Activated CD8-positive, alpha-beta memory T cell treated with anti-CD3 and anti-CD28 coated beads, Interleukin-2, amount 10 ng/mL, durations not matched to agents 7 days and 5 days (primary cell): ENCODE results near the gene NPTXR. TPM values are rescaled to one million over a fixed set of nuclear protein-coding genes. Genes with fewer than 3 reads are reported as not detected.

Experiments used
- ATAC-seq: fragments of 150-1000 bp; cut with Tn5 transposase; one replicate; pipeline ENCODE4 v1.10.0; 2021; ENCODE audit warnings: moderate library complexity
- CTCF ChIA-PET: fragments of 350-600 bp; sonication (Branson Sonifier 250); formaldehyde crosslinking; loops from one replicate; lab custom pipeline; 2021; ENCODE audit warnings: antibody characterized with exemption; lab: Charles Lee
- DNase-seq: peaks from one replicate; pipeline ENCODE4 v3.0.0-alpha.2; 2020
- H3K27ac Mint-ChIP-seq: one replicate; pipeline ENCODE4 v1.8.0; 2021; ENCODE audit warnings: mild to moderate bottlenecking, mixed read lengths
- H3K27me3 Mint-ChIP-seq: one replicate; pipeline ENCODE4 v1.8.0; 2021; ENCODE audit warnings: mixed read lengths
- H3K36me3 Mint-ChIP-seq: one replicate; pipeline ENCODE4 v1.8.0; 2021; ENCODE audit warnings: mild to moderate bottlenecking, mixed read lengths
- H3K4me1 Mint-ChIP-seq: one replicate; pipeline ENCODE4 v1.8.0; 2021; ENCODE audit warnings: mixed read lengths
- H3K4me3 Mint-ChIP-seq: one replicate; pipeline ENCODE4 v1.8.0; 2021; ENCODE audit warnings: mild to moderate bottlenecking, moderate library complexity, mixed read lengths
- H3K9me3 Mint-ChIP-seq: one replicate; pipeline ENCODE4 v1.8.0; 2022; ENCODE audit warnings: low read depth, mixed read lengths
- total RNA-seq, 2 experiments: library from RNA; stranded (reverse); gene quantifications; one replicate each; pipeline ENCODE4 v1.2.3, GENCODE V29; 2021

The NPTXR gene
- total RNA-seq, 2 experiments from 2014 or later = 0.96 to 2.4 TPM

DNA sequence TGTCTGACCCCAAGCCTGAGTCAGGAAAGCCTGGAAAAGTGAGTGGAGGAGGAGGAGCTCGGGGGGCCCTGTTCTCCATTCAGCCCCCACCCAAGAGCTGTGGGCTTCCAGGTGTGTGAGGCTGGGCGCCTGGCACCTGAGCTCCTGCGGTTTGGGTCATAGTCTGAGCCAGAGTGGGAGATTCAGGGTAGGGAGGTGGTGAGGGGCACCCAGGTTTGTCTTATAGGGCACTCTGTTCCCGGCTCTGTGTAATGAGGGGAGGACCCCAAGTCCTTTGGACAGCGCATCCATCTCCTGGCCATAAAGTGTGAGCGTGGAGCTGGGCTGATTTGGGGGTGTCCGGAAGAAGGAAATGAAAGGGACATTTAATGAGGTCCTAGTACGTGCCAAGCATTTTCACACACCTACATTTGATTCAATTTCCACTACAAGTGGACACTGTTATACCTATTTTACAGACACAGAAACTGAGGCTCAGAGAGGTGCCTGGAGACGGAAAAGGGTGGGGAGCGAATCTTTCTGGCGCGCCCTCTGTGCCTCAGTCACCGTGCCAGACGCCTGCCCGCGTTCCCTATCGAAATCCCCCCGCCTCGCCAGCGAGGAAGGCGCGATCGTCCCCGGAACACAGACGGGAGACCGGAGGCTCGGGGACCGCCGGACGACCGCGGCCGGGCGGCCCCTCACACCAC, 1.2 kb downstream of the NPTXR start:
- Mint-ChIP-seq H3K4me3 (peak overlapping the region; percentile 60), H3K36me3 (no peaks in the 10 kb centered on the region), H3K27ac (no peak overlapping the region), H3K9me3 (no peaks in the 10 kb centered on the region), H3K27me3 (peaks cover 59% of the 10 kb centered on the region), H3K4me1 (peaks cover 10% of the 10 kb centered on the region)
- DNase-seq (no peak), ATAC-seq (no peak)
- CTCF ChIA-PET = interaction anchor here (0.5 to 3.7 kb wide), 8 partner anchors 19 to 270 kb away, joined by 3 to 29 read pairs (median 4); no protein-coding TSS in a partner anchor

DNA sequence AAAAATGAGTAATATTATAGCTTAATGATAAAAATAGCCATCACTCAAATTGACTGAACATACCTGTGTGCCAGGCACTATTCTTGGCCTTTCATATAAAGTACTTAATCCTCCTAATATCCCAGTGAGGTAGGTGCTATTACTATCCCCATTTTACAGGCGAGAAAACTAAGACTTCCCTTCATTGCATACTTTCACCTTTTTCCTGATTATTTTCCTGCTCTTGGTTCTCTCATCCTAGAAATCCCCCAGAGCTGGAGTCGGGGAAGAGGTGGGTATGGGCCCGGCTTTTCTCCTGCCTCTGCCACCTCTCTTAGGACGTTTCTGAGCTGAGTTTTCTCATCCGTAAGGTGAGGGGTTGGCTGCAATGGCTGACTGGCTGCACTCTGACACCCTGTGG, 2.2 kb downstream of the NPTXR start:
- no peaks in the 10 kb centered on the region for H3K36me3 Mint-ChIP-seq
- ATAC-seq = no peak
- H3K4me3 Mint-ChIP-seq = no peak overlapping the region
- no peak overlapping the region for H3K27ac Mint-ChIP-seq
- peaks cover 49% of the 10 kb centered on the region for H3K27me3 Mint-ChIP-seq
- no peak for DNase-seq
- CTCF ChIA-PET = interaction anchor here (3.7 kb wide), 1 partner anchor 73 kb away, joined by 29 read pairs; no protein-coding TSS in a partner anchor
- H3K9me3 Mint-ChIP-seq = no peaks in the 10 kb centered on the region
- peaks cover 10% of the 10 kb centered on the region for H3K4me1 Mint-ChIP-seq

DNA sequence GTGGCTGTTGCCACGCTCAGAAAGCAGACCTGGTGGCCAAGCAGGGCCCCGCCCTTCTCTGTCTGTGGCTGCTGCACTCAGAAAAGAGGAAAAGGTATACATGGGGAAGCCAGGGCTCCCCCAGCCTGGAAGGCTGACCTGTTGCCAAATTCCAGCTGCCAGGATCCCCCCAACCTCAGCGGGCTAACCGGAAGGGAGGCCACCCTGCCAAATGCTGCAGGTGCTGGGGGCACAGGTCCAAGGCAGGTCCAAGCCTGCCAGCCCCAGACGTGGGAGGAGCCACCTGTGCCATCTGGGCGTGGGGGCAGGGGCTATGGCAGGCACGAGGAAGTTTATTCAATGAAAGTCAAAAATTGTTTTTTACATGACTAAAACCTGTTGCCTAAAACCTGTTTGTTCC, 2.6 kb downstream of the NPTXR start:
- Mint-ChIP-seq H3K36me3 (no peaks in the 10 kb centered on the region), H3K9me3 (no peaks in the 10 kb centered on the region), H3K27ac (no peak overlapping the region), H3K27me3 (peaks cover 46% of the 10 kb centered on the region), H3K4me1 (peaks cover 10% of the 10 kb centered on the region), H3K4me3 (no peak overlapping the region)
- DNase-seq (no peak), ATAC-seq (no peak)
- CTCF ChIA-PET = interaction anchor here (3.7 kb wide), 1 partner anchor 73 kb away, joined by 29 read pairs; no protein-coding TSS in a partner anchor

DNA sequence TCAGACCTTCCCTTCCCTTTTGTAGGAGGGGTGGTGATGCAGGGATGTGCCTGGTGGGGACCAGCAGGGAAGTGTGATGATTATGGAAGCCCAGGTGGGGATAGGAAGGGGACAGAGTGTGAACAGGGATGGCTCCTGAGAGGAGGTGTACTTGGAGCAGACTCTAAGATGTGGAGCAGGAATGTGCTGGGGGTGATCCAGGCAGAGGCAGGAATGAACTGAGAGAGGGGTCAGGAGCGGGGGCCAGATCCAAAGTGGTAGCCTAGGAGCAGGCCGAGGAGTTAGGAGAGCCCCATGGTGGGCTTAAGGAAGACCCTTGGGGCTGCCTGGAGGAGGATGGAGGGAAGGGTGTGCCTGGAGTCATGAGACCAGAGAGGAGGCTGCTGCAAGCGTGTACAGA, 3.7 kb downstream of the NPTXR start:
- H3K4me3 Mint-ChIP-seq = no peak overlapping the region
- CTCF ChIA-PET = interaction anchor here (0.7 kb wide), 1 partner anchor 28 kb away, joined by 3 read pairs; no protein-coding TSS in a partner anchor
- peaks cover 10% of the 10 kb centered on the region for H3K4me1 Mint-ChIP-seq
- DNase-seq = no peak
- no peaks in the 10 kb centered on the region for H3K9me3 Mint-ChIP-seq
- no peak for ATAC-seq
- no peaks in the 10 kb centered on the region for H3K36me3 Mint-ChIP-seq
- peaks cover 41% of the 10 kb centered on the region for H3K27me3 Mint-ChIP-seq
- no peak overlapping the region for H3K27ac Mint-ChIP-seq

DNA sequence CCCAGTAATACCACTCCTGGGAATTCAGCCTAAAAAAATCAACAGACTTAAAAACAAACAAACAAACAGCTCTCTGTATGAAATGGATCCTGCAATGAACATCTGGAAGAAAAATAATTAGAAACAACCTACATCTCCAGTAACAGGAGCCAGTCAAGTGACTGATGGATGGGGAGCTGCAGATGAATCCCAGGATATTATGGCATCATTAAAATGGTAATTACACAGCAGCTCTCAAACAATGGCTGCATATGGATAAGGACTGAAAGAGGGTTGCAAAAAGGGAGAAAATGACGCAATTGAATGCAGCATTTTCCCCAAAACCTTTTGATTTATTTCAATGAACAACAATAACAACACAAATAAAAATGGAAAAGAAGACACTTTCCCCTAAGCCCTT, 4.1 kb downstream of the NPTXR start:
- peaks cover 38% of the 10 kb centered on the region for H3K27me3 Mint-ChIP-seq
- H3K9me3 Mint-ChIP-seq = no peaks in the 10 kb centered on the region
- H3K4me1 Mint-ChIP-seq = peaks cover 10% of the 10 kb centered on the region
- H3K27ac Mint-ChIP-seq = no peak overlapping the region
- no peaks in the 10 kb centered on the region for H3K36me3 Mint-ChIP-seq
- CTCF ChIA-PET = interaction anchor here (0.7 kb wide), 1 partner anchor 28 kb away, joined by 3 read pairs; no protein-coding TSS in a partner anchor
- DNase-seq (no peak), ATAC-seq (no peak)
- no peak overlapping the region for H3K4me3 Mint-ChIP-seq

DNA sequence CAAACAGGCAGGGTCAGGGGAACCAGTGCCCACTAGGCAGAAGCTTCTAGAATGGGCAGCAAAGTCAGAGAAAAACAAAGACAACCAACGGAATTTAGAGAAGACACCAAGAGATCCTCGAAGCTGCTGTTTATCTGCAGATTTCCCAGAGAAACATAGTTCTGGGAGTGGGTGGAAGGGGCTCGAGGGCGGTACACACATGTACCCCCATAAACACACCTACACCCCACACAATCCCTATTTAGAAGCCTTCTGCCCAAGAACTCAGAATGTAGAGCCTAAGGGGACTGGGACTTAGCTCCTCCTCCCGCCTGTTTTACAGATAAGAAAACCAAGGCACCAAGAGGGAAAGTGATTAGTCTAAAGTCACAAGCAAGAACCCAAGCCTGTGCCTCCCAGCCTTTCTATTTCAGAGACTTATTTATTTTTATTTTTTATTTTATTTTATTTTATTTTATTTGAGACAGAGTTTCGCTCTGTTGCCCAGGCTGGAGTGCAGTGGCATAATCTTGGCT, 6.4 kb downstream of the NPTXR start:
- no peaks in the 10 kb centered on the region for H3K9me3 Mint-ChIP-seq
- H3K27ac Mint-ChIP-seq = no peak overlapping the region
- H3K4me3 Mint-ChIP-seq = no peak overlapping the region
- no peaks in the 10 kb centered on the region for H3K36me3 Mint-ChIP-seq
- H3K27me3 Mint-ChIP-seq = peaks cover 28% of the 10 kb centered on the region
- ATAC-seq (no peak), DNase-seq (no peak)
- H3K4me1 Mint-ChIP-seq = peaks cover 4% of the 10 kb centered on the region
- CTCF ChIA-PET = interaction anchor here (1.0 kb wide), 1 partner anchor 68 kb away, joined by 3 read pairs; no protein-coding TSS in a partner anchor

DNA sequence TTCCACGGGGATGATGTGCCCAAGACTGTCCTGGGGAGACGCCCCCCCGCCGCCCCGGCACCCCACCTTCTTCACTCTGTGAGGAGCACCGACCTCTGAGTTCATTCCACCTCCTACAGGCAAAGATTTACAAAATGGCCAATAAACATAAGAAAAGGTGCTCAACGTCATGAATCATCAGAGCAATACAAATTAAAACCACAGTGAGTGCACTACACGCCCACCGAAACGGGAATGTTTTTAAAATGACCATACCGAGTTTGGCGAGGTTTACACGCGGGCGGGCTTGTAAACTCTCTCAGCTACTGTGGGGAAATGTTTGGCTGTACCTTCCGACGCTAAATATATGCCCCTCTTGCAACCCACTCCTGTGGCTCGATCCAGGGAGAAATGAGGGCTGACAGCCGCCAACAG, 7.9 kb downstream of the NPTXR start:
- CTCF ChIA-PET = no interaction called here
- H3K4me3 Mint-ChIP-seq = no peak overlapping the region

DNA sequence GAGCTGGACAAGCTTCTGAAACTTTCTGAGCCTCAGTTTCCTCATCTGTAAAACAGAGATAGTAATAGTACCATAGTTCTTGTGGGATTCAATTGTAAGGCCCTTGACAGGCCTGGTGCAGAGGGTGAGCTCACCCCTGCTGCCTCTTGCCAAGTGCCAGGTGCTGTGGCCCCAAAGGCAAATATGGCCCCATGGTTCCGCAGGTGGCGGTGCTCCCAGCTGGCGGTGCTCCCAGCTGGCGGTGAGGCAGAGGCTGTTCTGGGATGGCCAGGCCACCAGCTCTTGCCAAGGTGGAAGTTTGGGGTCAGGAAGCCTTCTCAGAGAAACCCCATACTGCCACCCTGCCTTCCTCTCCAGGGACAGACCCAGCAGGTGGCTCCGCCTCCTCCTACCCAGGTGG, 8.8 kb downstream of the NPTXR start:
- ATAC-seq = no peak
- DNase-seq = no peak
- no peaks in the 10 kb centered on the region for H3K36me3 Mint-ChIP-seq
- no peaks in the 10 kb centered on the region for H3K4me1 Mint-ChIP-seq
- CTCF ChIA-PET = no interaction called here
- H3K4me3 Mint-ChIP-seq = no peak overlapping the region
- peaks cover 5% of the 10 kb centered on the region for H3K27me3 Mint-ChIP-seq
- no peak overlapping the region for H3K27ac Mint-ChIP-seq
- H3K9me3 Mint-ChIP-seq = no peaks in the 10 kb centered on the region

More for the DNA sequence above, 7.9 kb downstream of the NPTXR start:
- DNase-seq (no peak), ATAC-seq (no peak)
- peaks cover 14% of the 10 kb centered on the region for H3K27me3 Mint-ChIP-seq
- H3K4me1 Mint-ChIP-seq = no peaks in the 10 kb centered on the region
- no peaks in the 10 kb centered on the region for H3K36me3 Mint-ChIP-seq
- no peaks in the 10 kb centered on the region for H3K9me3 Mint-ChIP-seq
- H3K27ac Mint-ChIP-seq = no peak overlapping the region

DNA sequence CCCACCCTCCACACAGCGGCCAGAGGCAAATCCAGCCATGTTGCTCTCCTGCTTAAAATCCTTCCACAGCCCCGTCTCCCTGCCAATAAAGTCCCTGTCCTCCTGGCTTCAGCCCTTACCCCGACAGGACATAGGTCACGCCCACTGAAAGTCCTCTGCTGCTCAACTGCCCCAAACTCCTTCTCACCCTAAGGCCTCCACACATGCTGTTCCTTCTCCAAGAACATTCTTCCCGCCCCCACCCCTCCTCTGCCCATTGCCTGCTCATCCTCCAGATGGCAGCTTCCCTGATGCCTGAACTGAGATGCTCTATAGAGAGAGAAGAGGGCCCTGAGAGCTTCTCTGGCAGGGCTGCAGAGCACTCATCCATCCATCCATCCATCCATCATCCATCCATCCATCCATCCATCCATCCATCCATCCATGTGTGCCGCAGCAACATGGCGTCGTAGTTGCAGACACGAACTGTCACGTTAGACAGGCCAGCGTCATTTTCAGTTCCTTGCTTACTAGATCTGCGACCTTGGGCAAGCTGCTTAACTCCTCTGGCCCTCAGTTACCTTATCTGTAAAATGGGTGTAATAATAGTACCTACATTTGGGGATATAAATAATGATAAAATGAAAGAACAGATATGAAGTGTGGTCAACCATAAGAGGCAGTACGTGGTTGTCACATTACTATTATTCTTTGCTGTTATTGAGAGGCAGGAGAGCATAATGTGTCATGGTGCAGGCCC, 9.4 kb downstream of the NPTXR start:
- H3K27ac Mint-ChIP-seq = no peak overlapping the region
- ATAC-seq = no peak
- no peaks in the 10 kb centered on the region for H3K9me3 Mint-ChIP-seq
- CTCF ChIA-PET = interaction anchor here (1.0 kb wide), 1 partner anchor 34 kb away, joined by 3 read pairs; no protein-coding TSS in a partner anchor
- no peaks in the 10 kb centered on the region for H3K4me1 Mint-ChIP-seq
- no peak overlapping the region for H3K4me3 Mint-ChIP-seq
- H3K36me3 Mint-ChIP-seq = no peaks in the 10 kb centered on the region
- no peak for DNase-seq
- no peaks in the 10 kb centered on the region for H3K27me3 Mint-ChIP-seq

DNA sequence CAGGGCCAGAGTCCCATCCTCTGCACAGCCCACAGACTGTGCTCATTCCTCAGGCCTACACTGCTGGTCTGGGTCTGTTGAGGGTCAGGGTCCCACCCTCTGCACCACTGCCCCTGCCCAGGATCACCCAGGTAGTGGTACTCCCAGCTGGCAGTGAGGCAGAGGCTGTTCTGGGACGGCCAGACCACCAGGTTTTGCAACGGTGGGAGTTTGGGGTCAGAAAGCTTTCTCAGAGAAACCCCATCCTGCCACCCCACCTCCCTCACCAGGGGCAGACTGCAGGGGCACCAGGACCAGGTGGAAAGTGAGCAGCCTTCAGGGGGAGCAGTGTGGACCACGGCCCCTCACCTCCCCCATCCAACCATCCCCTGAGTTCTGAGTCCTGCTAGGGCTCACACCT, 10.8 kb downstream of the NPTXR start:
- Mint-ChIP-seq H3K4me1 (no peaks in the 10 kb centered on the region), H3K4me3 (no peak overlapping the region), H3K27ac (no peak overlapping the region), H3K9me3 (no peaks in the 10 kb centered on the region), H3K36me3 (no peaks in the 10 kb centered on the region), H3K27me3 (no peaks in the 10 kb centered on the region)
- DNase-seq (no peak), ATAC-seq (no peak)
- CTCF ChIA-PET = interaction anchor here (0.7 to 1.0 kb wide), 2 partner anchors 36 to 37 kb away, joined by 3 read pairs; no protein-coding TSS in a partner anchor

DNA sequence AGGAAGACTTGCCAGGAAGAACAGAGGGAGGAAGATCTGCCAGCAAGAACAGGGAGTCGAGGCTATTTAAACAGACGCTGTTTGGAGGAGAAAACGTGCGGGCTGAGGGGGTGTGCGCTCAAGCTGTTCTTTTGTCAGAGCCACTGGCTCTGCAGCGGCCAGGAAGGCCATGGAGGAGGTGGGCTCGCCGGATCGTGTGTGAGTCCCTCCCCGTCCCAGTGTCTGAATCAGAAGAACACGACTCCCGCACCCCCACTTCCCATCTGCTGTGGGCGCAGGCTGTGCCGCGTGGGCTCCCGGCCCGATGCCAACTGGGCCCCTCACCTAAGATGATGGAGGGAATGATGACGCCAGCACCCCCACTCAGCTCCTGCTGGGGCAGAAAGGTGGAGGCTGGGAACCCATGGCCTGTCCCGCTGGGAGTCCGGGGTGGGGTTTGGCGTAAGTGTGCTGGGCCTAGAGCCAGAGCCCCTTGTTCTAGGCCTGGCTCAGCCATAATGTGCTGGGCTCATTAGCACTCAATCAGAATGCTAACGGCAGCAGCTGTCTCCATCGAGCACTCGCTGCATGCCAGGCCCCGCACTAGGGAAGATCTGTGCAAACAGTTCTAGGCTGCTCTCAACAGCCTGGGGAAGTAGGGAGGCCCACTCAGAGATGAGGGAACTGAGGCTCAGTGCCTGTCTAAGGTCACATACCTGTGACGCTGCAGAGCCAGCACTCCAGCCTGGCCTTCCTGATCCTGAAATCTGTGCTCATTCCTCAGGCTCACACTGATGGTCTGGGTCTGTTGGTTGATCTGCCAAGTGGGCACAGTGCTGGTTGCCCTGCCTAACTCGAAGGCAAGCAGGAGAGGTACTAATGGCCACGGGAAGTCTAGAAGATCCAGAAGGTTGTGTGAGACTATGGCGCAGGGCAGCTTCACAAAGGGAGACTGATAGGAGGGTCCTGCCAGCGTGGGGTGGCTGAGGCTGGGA, 11.5 kb downstream of the NPTXR start:
- CTCF ChIA-PET = no interaction called here
- no peaks in the 10 kb centered on the region for H3K27me3 Mint-ChIP-seq
- H3K9me3 Mint-ChIP-seq = no peaks in the 10 kb centered on the region
- no peak overlapping the region for H3K4me3 Mint-ChIP-seq
- no peak for DNase-seq
- no peak for ATAC-seq
- no peak overlapping the region for H3K27ac Mint-ChIP-seq
- no peaks in the 10 kb centered on the region for H3K4me1 Mint-ChIP-seq
- no peaks in the 10 kb centered on the region for H3K36me3 Mint-ChIP-seq

DNA sequence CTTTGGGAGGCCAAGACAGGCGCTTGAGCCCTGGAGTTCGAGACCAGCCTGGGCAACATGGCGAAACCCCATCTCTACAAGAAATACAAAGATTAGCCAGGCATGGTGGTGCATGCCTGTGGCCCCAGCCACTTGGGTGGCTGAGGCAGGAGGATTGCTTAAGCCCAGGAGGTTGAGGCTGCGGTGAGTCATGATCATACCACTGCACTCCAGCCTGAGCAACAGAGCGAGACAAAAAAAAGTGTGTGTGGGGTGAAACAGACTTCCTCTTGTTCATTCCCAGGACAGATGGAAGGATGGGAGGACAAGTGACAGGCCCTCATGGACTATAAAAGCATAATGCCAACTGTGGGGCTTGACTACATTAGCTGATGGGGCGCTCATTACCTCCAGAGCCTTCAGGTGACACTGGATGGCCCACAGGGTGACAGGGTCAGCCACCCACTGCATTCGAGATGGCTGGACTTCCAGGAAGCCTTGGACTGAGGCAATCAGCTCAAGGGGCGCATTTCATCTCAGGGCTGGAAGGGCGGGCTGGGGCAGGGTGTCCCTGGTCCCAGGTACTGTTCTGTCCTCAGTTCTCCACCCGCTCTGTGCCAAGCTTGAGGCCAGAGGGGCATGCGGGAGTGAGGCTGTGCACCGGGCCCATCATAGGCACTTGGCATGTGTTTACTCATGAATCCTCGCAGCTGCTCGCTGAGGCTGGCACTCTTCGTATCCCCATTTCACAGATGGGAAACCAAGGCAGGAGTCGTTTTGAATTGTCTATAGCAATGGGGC, 12.5 kb downstream of the NPTXR start:
- no peaks in the 10 kb centered on the region for H3K36me3 Mint-ChIP-seq
- no peak overlapping the region for H3K4me3 Mint-ChIP-seq
- no peak overlapping the region for H3K27ac Mint-ChIP-seq
- DNase-seq (no peak), ATAC-seq (no peak)
- CTCF ChIA-PET = no interaction called here
- no peaks in the 10 kb centered on the region for H3K27me3 Mint-ChIP-seq
- no peaks in the 10 kb centered on the region for H3K4me1 Mint-ChIP-seq
- H3K9me3 Mint-ChIP-seq = no peaks in the 10 kb centered on the region
